GM21529 (cell line): ENCODE measurements around the gene CCNG1.
"Not testable (repeated sequence)": the region's sequence is repeated elsewhere in the genome, so short reads cannot be mapped to it uniquely, and the experiment has no call there.

Source experiments
- ATAC-seq: cut with Tn5 transposase; IDR thresholded peaks from one replicate; pipeline ENCODE4 v1.9.1; 2021; ENCODE audit not compliant: unreplicated experiment

The CCNG1 gene

DNA sequence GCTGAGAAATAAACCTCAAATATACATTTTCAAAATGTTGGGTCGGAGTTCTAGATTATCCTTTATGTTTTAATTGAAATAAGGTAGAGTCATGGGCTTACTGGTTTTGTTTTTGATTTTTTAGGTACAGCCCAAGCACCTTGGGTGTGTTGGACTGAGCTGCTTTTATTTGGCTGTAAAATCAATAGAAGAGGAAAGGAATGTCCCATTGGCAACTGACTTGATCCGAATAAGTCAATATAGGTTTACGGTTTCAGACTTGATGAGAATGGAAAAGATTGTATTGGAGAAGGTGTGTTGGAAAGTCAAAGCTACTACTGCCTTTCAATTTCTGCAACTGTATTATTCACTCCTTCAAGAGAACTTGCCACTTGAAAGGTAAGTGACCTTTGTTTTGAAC lies 3.6 kb downstream of the CCNG1 start:
- ATAC-seq = no peak

DNA sequence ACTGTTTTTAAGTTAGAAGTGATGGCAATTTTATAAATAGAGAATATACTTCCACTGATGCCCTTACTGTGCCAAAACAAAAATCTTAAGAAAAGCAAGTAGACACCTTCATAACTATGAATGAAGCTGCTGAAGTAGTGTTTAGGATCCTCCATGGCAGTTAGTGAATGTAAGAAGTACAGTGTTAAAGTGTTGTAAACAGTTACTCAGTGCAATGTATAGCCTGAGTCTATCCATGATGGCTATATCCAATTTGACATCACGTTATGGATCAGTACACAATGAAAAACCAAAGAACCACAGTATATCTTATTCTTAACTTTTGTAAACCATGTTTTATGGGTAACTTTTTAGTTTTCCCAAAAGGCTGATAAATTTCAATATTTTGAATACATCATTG lies 7.1 kb downstream of the CCNG1 start:
- ATAC-seq = no peak

DNA sequence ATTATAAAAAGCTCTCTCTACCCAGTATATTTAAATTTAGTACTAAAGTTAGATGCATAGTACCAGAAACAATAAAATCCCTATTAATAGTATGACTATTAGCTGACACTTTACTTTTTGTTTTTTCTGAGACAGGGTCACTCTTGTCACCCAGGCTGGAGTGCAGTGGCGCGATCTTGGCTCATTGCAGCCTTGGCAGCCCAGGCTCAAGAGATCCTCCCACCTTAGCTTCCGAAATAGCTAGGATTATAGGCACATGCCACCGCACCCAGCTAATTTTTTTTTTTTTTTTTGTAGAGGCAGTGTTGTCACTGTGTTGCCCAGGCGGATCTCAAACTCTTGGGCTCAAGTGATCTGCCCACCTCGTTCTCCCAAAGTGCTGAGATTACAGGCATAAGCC lies 8.0 kb downstream of the CCNG1 start:
- no peak for ATAC-seq

DNA sequence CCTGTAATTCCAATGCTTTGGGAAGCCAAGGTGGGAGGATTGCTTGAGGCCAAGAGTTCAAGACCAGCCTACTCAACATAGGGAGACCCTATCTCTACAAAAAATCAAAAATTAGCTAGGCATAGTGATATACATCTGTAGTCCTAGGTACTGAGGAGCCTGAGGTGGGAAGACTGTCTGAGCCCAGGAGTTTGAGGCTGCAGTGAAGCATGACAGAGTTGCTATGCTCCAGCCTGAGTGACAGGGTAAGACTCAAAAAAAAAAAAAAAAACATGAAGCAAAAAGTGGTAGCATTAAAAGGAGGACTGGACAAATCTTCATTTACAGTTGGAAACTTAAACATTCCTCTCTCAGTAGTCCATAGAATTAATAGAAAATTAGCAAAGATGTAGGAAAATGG lies 9.8 kb downstream of the CCNG1 start:
- ATAC-seq = no peak

DNA sequence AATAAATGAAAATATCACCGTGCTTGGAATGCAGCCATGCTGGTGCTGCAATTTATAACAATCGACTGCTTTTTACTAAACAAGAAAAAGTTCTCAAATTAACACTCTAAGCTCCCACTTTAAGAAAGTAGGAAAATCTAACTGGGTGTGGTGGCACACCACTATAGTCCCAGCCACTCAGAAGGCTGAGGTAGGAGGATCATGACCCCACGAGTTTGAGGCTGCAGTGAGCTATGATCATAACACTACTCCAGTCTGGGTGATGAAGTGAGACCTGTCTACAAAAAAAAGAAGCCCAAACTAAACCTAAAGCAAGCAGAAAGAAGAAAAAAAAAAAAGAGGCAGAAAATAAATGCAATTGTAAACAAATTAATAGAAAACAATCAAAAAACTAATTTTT lies 10.5 kb downstream of the CCNG1 start:
- no peak for ATAC-seq

DNA sequence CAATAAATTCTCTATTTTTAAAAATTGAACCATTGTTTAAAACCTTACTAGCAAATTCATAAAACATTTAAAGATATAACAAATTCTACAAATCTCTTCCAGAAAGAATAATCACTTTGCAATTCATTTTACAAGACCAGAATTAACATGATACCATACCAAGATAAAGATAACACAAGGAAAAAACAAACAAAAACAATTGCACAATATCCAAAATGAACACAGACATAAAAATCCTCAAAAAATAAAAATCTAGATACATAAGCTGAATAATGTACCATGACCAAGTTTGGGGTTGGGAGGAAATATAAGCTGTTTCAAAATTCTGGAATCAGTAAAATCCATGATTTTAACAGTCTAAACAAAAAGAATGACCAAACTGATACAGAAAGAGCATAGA lies 11.1 kb downstream of the CCNG1 start:
- no peak for ATAC-seq

DNA sequence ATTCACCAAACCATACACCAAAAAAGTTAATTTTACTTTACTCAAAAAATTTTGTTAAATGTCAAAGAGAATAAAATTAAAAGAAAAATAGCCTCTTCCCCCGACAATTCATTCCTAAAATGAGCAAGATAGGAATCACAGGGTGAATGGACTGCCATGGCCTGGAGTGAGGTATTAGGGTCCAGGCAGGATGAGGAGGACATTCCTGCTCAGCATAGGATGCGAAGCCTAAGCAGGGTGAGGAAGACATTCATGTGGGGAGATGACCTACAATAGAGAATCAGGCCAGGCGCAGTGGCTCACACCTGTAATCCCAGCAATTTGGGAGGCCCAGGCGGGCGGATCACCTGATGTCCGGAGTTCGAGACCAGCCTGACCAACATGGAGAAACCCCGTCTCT lies 14.1 kb downstream of the CCNG1 start:
- ATAC-seq = no peak

DNA sequence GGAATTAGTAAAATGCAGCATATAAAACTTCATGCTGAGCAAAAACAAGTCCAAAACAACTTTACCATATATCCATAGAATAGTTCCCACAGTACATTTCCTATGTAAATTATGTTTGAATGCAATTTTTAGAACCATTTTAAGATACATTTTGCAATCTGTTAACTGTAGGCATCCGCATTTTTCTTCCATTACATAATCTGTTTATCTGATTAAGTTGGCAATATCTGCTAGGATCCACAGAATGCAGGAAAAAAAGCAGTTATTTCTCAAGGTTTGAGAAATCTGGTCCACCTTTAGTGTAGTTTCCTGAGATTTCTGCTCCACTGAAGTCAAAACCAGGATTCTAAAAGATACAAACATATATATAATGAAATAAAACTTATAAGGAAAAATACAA lies 16.3 kb downstream of the CCNG1 start:
- no peak for ATAC-seq

DNA sequence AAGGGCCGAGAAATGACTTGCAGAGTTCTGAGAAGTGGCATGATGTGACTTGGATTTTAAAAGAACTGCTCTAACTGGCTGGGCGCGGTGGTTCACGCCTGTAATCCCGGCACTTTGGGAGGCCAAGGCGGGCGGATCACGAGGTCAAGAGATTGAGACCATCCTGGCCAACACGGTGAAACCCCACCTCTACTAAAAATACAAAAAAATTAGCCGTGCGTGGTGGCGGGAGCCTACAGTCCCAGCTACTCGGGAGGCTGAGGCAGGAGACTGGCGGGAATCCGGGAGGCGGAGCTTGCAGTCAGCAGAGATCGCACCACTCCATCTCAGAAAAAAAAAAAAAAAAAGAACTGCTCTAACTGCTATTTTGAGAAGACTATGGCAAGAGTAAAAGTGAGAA lies 18.0 kb downstream of the CCNG1 start:
- not testable (repeated sequence) for ATAC-seq

DNA sequence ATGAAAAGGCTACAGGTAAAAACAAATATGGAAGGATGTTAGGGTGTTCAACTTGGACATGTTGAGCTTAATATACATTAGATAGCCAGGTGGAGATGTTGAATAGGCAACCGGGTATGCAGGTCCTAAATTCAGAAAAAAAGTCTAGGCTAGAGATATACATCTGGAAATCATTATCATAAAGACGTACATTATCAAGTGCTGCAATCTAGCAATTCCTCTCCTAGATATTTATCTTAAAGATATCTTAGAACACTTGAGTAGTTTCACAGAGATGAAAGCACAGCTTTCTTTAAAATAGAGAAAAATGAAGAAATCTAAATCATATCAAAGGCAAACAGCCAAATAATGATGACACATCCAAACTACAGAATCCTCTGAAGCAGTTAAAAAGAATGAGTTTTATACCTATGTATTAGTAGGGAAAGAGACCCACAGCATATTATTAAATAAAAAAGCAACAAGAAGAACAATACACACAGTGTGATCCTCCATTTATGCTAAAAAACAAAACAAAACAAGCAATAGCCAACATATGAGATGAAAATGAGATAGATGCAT lies 18.7 kb downstream of the CCNG1 start:
- ATAC-seq = no peak

DNA sequence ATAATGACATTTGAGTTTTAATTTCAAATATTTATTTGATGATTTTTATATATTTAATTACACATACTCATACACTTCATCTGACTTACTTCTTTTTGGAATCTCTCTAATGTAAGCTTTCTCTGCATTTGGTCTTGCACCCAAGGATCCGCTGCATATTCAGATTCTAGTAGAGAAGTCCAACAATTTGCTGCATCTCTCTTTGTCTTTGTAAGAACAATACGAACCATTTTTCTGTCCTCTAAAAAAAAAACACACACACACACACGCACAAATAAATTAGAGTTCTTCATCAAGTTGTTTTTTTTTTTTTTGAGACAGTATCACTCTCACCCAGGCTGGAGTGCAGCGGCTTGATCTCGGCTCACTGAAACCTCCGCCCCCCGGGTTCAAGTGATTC lies 19.4 kb downstream of the CCNG1 start:
- no peak for ATAC-seq

DNA sequence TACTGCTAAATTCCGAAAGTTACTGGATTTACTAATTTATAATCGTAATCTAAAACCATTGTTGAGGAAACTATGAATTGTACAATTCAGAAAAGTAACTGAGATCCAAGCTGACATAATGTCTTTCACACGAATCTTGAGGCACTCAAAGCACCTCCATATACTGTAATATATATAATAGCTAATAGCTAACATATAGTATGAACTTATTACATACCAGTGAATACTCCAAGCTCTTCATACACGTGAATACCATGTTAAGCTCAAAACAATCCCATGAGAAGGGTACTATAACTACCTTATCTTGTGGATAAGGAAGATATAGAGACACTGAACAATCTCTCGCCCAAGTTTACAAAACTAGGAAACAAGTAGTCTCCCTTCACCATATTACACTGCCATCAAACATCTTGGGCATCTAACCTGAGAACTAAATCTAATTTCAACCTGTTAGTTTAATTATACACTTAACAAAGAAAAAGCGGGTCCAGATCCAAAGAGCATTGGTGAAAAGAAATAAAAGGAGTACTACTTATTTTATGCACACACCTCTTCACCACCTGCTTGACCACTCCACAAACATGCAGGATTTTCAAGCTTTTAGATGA lies 21.5 kb downstream of the CCNG1 start:
- no peak for ATAC-seq

DNA sequence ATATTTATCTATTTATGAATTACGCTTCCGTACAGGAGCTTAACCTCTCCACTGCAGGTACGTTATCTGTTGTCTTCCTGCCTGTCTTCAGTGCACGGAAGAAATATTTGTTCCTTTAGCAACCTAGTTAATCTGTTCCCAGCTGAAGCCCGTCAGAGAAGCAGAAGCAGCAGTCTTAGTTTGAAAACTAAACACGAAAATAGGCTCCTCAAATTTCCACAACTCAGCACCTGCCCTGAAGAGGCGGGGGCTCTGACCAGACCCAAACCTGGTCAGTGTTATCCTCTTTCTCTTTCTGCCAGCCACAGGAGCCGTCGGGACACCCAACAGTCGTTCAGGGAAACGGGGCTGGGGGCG lies 22.0 kb downstream of the CCNG1 start:
- peak; percentile 9 for ATAC-seq

DNA sequence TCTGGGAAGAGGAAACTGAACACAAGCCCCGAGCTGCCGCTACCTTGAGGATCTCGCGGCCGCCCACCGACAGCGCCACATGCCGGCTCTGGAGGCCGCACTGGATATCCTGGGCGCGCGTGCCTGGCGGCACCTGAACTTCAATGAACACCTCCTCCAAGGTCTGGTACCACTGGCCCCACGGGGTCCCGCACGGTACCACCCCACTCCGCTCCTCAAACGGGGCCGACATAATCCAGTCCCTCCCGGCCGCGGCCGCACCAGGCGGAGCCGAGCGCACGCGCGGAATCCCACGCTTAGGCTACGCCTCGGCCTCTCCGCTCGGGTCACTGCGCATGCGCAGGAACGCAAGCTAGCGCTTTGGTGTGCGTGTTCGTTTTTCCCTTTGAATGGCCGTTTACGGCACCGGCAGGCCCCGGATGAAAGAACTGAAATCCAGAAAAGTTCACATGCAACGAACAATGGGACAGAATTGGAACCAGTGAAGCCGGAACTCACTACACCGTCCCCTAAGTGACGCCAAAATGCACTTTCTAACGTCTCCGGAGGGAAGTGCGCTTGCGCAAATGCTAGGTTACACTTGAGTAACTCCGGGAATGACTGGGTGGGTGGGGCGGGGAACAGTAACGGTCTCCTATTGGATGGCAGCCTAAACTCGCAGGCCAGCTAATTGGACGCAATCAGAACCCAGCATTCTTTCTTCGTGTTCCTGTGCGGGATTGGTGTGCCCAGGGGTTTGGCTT lies 22.6 kb downstream of the CCNG1 start, which contains the start of gene NUDCD2:
Gene NUDCD2 (minus strand): TSS at position 284 of the 743 bp plus-strand sequence. CDS start 52 bp downstream, at position 232.
- ATAC-seq = peak; percentile 78

DNA sequence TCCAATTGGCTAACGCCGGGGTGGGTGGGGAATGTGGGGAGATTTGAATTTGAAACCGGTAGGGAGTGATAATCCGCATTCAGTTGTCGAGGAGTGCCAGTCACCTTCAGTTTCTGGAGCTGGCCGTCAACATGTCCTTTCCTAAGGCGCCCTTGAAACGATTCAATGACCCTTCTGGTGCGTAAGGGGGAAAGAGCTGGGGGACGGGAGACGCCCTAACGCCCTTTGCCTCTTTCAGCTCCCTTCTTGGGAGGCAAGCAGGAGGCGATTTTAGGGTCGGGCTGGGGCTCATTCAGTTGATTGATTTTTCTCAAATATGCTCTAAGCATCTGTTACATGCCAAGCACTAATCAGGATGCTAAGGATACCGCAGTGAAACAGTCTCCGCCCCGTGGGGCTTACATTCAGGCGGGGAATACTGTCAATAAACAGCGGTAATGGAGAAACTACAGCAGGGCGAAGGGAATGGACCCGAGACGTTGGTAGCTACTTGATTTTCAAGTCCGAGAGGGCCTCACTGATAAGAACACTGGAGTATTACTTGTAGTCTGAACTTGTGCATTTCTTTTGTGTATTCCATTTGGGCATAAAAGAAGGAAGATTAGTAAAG lies 23.3 kb downstream of the CCNG1 start, which contains the start of gene HMMR:
Gene HMMR (plus strand): TSS at position 71 of the 610 bp plus-strand sequence. CDS start 61 bp downstream, at position 132.
- no peak for ATAC-seq

DNA sequence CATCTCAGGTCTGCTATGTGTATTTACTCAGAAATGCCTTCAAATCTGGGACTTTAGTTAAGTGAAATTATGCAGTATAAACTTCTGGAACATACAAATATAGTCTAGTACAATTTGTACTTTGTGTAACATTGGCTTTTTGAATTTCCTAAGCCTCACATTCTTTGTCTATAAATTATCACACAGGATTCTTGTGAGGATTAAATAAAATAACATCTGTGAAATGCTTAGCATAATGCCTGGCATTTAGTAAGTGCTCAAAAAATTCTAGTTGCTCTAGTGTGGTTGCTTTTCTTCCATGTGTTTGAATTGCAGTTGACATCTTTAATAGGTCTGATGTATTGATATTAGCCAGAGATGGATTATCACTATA lies 25.7 kb downstream of the CCNG1 start:
- ATAC-seq = no peak

DNA sequence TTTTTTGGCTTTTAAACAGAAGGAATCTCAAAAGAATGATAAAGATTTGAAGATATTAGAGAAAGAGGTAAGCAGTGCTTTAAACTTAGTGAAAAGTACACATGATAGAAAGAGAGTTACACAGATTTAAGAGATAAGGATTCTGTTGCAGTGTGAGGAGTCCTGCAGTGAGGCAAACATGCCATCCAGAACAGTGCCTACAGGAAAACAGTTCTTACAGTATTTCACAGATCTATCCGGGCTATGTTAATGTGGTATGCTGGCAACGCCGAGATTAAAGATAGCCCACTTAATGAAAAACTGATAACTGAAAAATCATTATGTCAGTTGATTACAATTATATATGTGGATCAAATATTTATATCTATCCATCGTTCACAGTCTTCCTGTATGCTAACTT lies 30.3 kb downstream of the CCNG1 start:
- ATAC-seq = no peak

DNA sequence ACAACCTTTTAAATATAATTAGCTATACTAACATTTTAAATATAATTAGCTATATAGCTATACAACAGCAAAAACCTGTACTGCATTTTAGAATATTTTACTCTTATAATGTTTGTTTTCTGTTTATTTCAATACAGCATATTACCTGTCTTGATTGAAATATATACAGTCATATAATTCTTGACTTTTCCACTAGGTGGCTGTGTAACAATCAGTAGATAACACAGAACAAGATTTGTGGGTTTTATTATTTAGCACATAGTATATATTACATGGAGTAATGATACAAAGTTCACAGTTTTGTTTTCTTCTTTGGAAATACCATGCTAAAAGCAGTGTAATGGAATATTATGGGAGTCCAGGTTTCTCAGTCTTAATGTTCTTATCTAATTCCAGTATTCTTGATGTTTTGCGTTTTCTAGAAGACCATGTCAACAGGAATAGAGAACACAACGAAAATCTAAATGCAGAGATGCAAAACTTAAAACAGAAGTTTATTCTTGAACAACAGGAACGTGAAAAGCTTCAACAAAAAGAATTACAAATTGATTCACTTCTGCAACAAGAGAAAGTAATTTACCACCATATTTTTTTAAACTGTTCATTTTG lies 36.3 kb downstream of the CCNG1 start:
- ATAC-seq = peak; percentile 92

DNA sequence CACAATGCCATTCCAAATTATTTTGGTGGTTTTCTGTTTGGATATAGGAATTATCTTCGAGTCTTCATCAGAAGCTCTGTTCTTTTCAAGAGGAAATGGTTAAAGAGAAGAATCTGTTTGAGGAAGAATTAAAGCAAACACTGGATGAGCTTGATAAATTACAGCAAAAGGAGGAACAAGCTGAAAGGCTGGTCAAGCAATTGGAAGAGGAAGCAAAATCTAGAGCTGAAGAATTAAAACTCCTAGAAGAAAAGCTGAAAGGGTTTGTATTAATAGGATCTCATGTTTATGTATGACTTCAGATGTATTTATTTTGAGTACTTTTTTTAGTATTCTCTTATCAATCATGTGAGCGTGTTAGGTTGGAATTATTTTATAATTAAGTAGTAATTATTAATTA lies 38.0 kb downstream of the CCNG1 start:
- no peak for ATAC-seq

DNA sequence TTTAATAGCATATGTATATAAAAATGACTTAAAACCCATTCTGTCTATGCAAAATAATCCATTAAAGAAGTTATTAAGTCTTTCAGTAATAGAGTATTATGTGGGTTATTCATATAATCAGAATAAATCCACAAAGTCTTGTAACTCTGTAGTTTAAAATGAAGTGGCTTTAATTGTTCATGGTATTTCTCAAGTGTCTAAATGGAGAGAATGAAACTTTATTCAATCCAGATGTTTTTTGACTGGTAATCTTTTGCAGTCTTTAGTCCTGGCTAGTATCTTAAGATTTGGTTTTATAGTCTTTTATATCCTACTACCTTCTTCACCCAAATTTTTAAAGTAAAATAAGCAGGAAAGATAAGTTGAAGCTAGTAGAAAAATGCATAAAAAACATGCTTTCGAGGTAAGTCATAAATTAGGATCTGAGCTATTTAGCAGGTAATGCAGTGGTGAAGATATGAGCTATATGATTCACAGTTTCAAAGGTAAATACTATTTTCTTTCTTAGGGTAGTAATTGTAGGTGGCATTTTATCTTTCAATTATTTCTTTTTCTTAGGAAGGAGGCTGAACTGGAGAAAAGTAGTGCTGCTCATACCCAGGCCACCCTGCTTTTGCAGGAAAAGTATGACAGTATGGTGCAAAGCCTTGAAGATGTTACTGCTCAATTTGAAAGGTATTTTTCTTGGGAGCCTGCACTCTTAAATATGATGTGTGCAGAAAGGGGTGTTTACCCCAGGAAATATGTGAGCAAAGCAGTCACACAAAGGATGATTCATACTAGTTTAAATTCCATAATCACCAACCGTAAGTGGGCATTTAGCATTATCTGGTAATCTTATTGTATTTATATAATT lies 41.0 kb downstream of the CCNG1 start:
- no peak for ATAC-seq

DNA sequence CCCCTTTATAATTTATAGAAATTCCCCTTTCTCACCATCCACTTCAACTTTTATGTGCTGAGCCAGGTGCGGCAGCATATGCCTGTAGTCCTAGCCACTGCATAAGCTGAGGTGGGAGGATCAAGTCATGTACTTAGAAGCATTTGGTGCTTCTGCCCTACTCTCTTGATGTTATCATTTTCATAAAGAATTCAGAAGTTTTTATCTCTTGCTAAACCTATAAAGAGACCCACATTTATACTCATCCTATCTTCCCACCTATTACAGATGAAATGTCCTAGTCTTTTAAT lies 41.5 kb downstream of the CCNG1 start:
- no peak for ATAC-seq
